GM21723 (cell line): Measurements from ENCODE around the gene CLIC3.

Source experiments
- ATAC-seq: cut with Tn5 transposase; IDR thresholded peaks from one replicate; pipeline ENCODE4 v1.9.1; 2021; ENCODE audit warnings: mild to moderate bottlenecking, moderate library complexity; ENCODE audit not compliant: unreplicated experiment

CLIC3 gene

GRCh38 chr9:136983167-136983566 lies 13.2 kb downstream of the CLIC3 start:
- no peak for ATAC-seq

- ATAC-seq, result no peak
Measured at GRCh38 chr9:136982232-136983051, 13.9 kb downstream of the CLIC3 start, which contains the start of gene LCNL1. Gene LCNL1 (plus strand): TSS chr9:136982993. CDS start chr9:136983587, 594 bp downstream.

- no peak for ATAC-seq
Measured at GRCh38 chr9:136981588-136982231, 14.7 kb downstream of the CLIC3 start.

GRCh38 chr9:136980669-136981478 lies 15.5 kb downstream of the CLIC3 start:
- ATAC-seq, result no peak

GRCh38 chr9:136979769-136980587 lies 16.4 kb downstream of the CLIC3 start:
- ATAC-seq, result no peak

GRCh38 chr9:136978865-136979544 lies 17.4 kb downstream of the CLIC3 start:
- no peak for ATAC-seq

GRCh38 chr9:136978073-136978864 lies 18.1 kb downstream of the CLIC3 start:
- ATAC-seq, result no peak

- no peak for ATAC-seq
Measured at GRCh38 chr9:136977649-136978072, 18.7 kb downstream of the CLIC3 start.

GRCh38 chr9:136977223-136977622 lies 19.1 kb downstream of the CLIC3 start, which contains the start of gene PTGDS:
Gene PTGDS (plus strand): TSS chr9:136977504. CDS start chr9:136977579, 75 bp downstream.
- no peak for ATAC-seq

- ATAC-seq, result no peak
Measured at GRCh38 chr9:136975644-136976043, 20.7 kb downstream of the CLIC3 start.

- ATAC-seq, result no peak
Measured at GRCh38 chr9:136974817-136975535, 21.4 kb downstream of the CLIC3 start.

- ATAC-seq, result no peak
Measured at GRCh38 chr9:136973618-136974617, 22.4 kb downstream of the CLIC3 start.

- no peak for ATAC-seq
Measured at GRCh38 chr9:136972743-136973142, 23.6 kb downstream of the CLIC3 start.

- ATAC-seq, result no peak
Measured at GRCh38 chr9:136972335-136972734, 24.0 kb downstream of the CLIC3 start.

- no peak for ATAC-seq
Measured at GRCh38 chr9:136971746-136972145, 24.6 kb downstream of the CLIC3 start.

- no peak for ATAC-seq
Measured at GRCh38 chr9:136970361-136970760, 26.0 kb downstream of the CLIC3 start.

GRCh38 chr9:136969774-136970173 lies 26.6 kb downstream of the CLIC3 start:
- ATAC-seq, result no peak
